NB4 (cell line): ENCODE results near the gene EHMT1.

Experiments
- CTCF ChIP-seq: IDR thresholded peaks from one replicate; pipeline ENCODE4 v1.5.1; 2012; ENCODE audit warnings: low read depth, low read length
- MYC ChIP-seq: IDR thresholded peaks from 2 replicates; pipeline ENCODE4 v1.6.1; 2011; ENCODE audit warnings: low read depth, low read length

- TF ChIP-seq MYC, result no peak
- TF ChIP-seq CTCF, result no peak
Observed at GRCh38 chr9:137843355-137843754, 224.6 kb downstream of the EHMT1 start.
